GM12878 (cell line): ENCODE results near the gene GADD45A. TPM values are rescaled to one million over a fixed set of nuclear protein-coding genes. Genes with fewer than 3 reads are reported as not detected.

Source experiments
- BACH1 ChIP-seq: fragments of 450-650 bp; IDR thresholded peaks from 2 replicates; pipeline ENCODE4 v1.6.1; 2017; ENCODE audit warnings: mild to moderate bottlenecking, borderline replicate concordance
- CUX1 ChIP-seq: IDR thresholded peaks from 2 replicates; pipeline ENCODE4 v1.6.1; 2012; ENCODE audit warnings: improper control_type of control experiment, low read depth, low read length; ENCODE audit not compliant: insufficient replicate concordance
- EZH2 ChIP-seq: IDR thresholded peaks from 2 replicates; pipeline ENCODE4 v1.6.1; 2012; ENCODE audit warnings: low read depth, mild to moderate bottlenecking, control low read depth, inconsistent platforms, low read length, borderline replicate concordance; ENCODE audit not compliant: control insufficient read depth
- HCFC1 ChIP-seq: fragments of 150-350 bp; IDR thresholded peaks from 2 replicates; pipeline ENCODE4 v1.6.1; 2014; ENCODE audit warnings: low read length
- HDAC6 ChIP-seq: fragments of 200-600 bp; sonication (generic); IDR thresholded peaks from one replicate; pipeline ENCODE4 v1.8.0; 2017; ENCODE audit warnings: antibody characterized with exemption; ENCODE audit not compliant: unreplicated experiment
- NBN ChIP-seq: fragments of 450-650 bp; IDR thresholded peaks from 2 replicates; pipeline ENCODE4 v1.6.1; 2016
- NFXL1 ChIP-seq: fragments of 450-650 bp; IDR thresholded peaks from 2 replicates; pipeline ENCODE4 v1.6.1; 2017; ENCODE audit warnings: antibody characterized with exemption, mild to moderate bottlenecking, borderline replicate concordance
- RB1 ChIP-seq: fragments of 450-650 bp; formaldehyde crosslinking; IDR thresholded peaks from 2 replicates; pipeline ENCODE4 v1.6.1; 2017; ENCODE audit warnings: mild to moderate bottlenecking, borderline replicate concordance
- RBBP5 ChIP-seq: fragments of 200-600 bp; sonication (generic); conservative IDR thresholded peaks from 2 replicates; pipeline ENCODE4 v1.6.1; 2016
- TAF1 ChIP-seq: IDR thresholded peaks from 2 replicates; pipeline ENCODE4 v1.6.1; 2011; ENCODE audit warnings: mild to moderate bottlenecking, low read depth, low read length, borderline replicate concordance
- ZNF274 ChIP-seq: IDR thresholded peaks from one replicate; pipeline ENCODE4 v1.8.0; 2011; ENCODE audit not compliant: insufficient read length, insufficient read depth
- polyA plus RNA-seq, 11 experiments: library from polyadenylated mRNA; depleted of rRNA in 4 of 11; unstranded in 6 of 11; stranded (reverse) in 5 of 11; fragments of >200 nt; fragmentation: Nextera tagmentation in 4 of 11; fragmentation: Illumina TruSeq in 1 of 11; extraction: Ambion mirVana in 4 of 11; extraction: Trizol in 1 of 11; gene quantifications; 1 replicate in 1 of 11; 2 replicates in 10 of 11; pipeline versions ENCODE4 v1.2.1 to v1.2.3, GENCODE V29; 2011 to 2016; ENCODE audit warnings: inconsistent platforms in 2 of 11, missing spikeins in 2 of 11, low read depth in 1 of 11
- total RNA-seq, 4 experiments: library from RNA; depleted of rRNA in 3 of 4; stranded (reverse); fragments of >200 nt in 3 of 4; fragmentation: Illumina TruSeq in 1 of 4; extraction: Trizol in 1 of 4; gene quantifications; 2 replicates each; pipeline versions ENCODE4 v1.2.1 to v1.2.3, GENCODE V29; 2013 to 2021
- TF ChIP-seq, protein P1 (sequence below): IDR thresholded peaks from 2 replicates; pipeline ENCODE4 v1.6.1; 2012; ENCODE audit warnings: low read depth, low read length, improper control_type of control experiment

Gene GADD45A
- total and polyA plus RNA-seq, 10 of the 15 experiments (the other 5 are each of a cell fraction or from before 2014, with no cell fraction given) = 4.7 to 48.9 (median 18.5) TPM

GRCh38 chr1:67647036-67647798 lies 37.8 kb upstream of the GADD45A start (continued):
- TF ChIP-seq CUX1 = no peak
- TF ChIP-seq BACH1 = no peak
- no peak for TF ChIP-seq RB1
- TF ChIP-seq, protein P1, sequence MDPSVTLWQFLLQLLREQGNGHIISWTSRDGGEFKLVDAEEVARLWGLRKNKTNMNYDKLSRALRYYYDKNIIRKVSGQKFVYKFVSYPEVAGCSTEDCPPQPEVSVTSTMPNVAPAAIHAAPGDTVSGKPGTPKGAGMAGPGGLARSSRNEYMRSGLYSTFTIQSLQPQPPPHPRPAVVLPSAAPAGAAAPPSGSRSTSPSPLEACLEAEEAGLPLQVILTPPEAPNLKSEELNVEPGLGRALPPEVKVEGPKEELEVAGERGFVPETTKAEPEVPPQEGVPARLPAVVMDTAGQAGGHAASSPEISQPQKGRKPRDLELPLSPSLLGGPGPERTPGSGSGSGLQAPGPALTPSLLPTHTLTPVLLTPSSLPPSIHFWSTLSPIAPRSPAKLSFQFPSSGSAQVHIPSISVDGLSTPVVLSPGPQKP = no peak
- no peak for TF ChIP-seq ZNF274
- TF ChIP-seq NFXL1 = no peak
- TF ChIP-seq RBBP5 = no peak
- TF ChIP-seq HDAC6 = no peak
- no peak for TF ChIP-seq TAF1
- no peak for TF ChIP-seq EZH2
- TF ChIP-seq HCFC1 = no peak
- TF ChIP-seq NBN = no peak
